ENCODE data around the gene DIDO1. TPM values are rescaled to one million over a fixed set of nuclear protein-coding genes. Genes with fewer than 3 reads are reported as not detected.

The DIDO1 gene
- total and polyA plus RNA-seq, 2 donors (not counting 1 experiment from before 2014, with no cell fraction given), result 57.6 to 124 TPM

DNA sequence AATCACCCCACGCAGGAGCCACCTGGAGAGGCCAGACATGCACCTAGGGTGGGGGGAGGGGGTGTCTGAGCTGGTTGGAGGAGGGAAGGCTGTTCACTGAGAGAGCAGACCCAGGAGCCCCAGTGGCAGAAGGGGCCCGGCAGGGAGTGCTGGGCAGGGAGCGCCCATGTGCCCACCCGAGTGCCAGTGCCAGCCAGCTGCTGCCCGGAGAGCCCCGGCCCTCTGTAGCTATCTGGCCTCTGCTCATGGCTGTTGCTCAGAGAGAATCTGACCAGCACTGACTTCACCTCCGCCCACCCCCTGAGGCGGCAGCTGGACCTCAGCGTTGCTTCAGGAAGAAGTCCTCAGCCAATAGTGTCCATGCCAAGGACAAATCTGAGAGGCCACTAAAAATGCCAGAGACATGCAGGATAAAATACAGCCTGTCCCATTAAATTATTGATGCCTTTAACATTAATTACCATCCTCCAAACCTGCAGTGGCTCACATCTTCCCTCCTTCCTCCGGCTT, 49.0 kb upstream of the DIDO1 start:
- Histone ChIP-seq H3K9me3 (ENCODE audit: control extremely low read depth in 1 of 3, control insufficient read depth in 2 of 3, insufficient read depth in 1 of 3, low read length in 2 of 3) (peaks cover 0 to 23% (median 0%) of the 10 kb centered on the region in 3 donors), H3K36me3 (replicated peaks in 1 of 2; ENCODE audit: control extremely low read depth in 1 of 2, control insufficient read depth in 1 of 2, extremely low read depth in 1 of 2, insufficient read depth in 2 of 2, low read length in 1 of 2) (no peaks in the 10 kb centered on the region), H3K4me2 (replicated peaks; ENCODE audit: low read depth, low read length, poor library complexity, severe bottlenecking) (no peak overlapping the region), H3K4me1 (ENCODE audit: control insufficient read depth in 2 of 2, insufficient read depth in 2 of 2, low read length in 2 of 2) (peaks cover 49 to 50% of the 10 kb centered on the region in 2 donors), H2AFZ (ENCODE audit: insufficient read depth, low read depth, low read length, poor library complexity, severe bottlenecking) (no peak overlapping the region), H3K4me3 (ENCODE audit: control extremely low read depth in 1 of 5, extremely low read depth in 1 of 5, insufficient read depth in 1 of 5, low read depth in 2 of 5, low read length in 4 of 5) (no peak overlapping the region), H3K27me3 (replicated peaks in 1 of 4; ENCODE audit: control extremely low read depth in 1 of 4, control insufficient read depth in 3 of 4, insufficient read depth in 4 of 4, low read length in 3 of 4) (peaks cover 0 to 93% (median 47%) of the 10 kb centered on the region in 4 experiments), H4K20me1 (ENCODE audit: control insufficient read depth, insufficient read depth, low read length, poor library complexity, severe bottlenecking) (peaks cover 7% of the 10 kb centered on the region), H3K27ac (ENCODE audit: low read length in 2 of 2) (no peak overlapping the region), H3K9ac (ENCODE audit: low read length) (no peak overlapping the region), H3K79me2 (ENCODE audit: control insufficient read depth, insufficient read depth, low read length) (no peaks in the 10 kb centered on the region)
- Mint-ChIP-seq H3K27ac (no peak overlapping the region), H3K9me3 (ENCODE audit: insufficient read depth) (no peaks in the 10 kb centered on the region), H3K4me3 (no peak overlapping the region), H3K27me3 (peaks cover 51% of the 10 kb centered on the region), H3K4me1 (peaks cover 54% of the 10 kb centered on the region)
- WGBS (ENCODE audit: insufficient coverage), result 86% methylated on average over 10 of the region's 10 CpGs
- TF ChIP-seq EZH2 (IDR thresholded peaks at IDR 0.05; ENCODE audit: borderline replicate concordance, insufficient read depth, low read depth, low read length, poor library complexity, severe bottlenecking), result no peak
- TF ChIP-seq, protein P1, sequence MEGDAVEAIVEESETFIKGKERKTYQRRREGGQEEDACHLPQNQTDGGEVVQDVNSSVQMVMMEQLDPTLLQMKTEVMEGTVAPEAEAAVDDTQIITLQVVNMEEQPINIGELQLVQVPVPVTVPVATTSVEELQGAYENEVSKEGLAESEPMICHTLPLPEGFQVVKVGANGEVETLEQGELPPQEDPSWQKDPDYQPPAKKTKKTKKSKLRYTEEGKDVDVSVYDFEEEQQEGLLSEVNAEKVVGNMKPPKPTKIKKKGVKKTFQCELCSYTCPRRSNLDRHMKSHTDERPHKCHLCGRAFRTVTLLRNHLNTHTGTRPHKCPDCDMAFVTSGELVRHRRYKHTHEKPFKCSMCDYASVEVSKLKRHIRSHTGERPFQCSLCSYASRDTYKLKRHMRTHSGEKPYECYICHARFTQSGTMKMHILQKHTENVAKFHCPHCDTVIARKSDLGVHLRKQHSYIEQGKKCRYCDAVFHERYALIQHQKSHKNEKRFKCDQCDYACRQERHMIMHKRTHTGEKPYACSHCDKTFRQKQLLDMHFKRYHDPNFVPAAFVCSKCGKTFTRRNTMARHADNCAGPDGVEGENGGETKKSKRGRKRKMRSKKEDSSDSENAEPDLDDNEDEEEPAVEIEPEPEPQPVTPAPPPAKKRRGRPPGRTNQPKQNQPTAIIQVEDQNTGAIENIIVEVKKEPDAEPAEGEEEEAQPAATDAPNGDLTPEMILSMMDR (IDR thresholded peaks at IDR 0.05), result no peak
- ChIA-PET POLR2A (interaction anchor here (0.5 to 0.7 kb wide), 2 partner anchors 36 to 1063 kb away, joined by 3 to 5 read pairs; no protein-coding TSS in a partner anchor), CTCF (interaction anchor here (1.1 to 1.4 kb wide), 4 partner anchors 10 to 205 kb away, joined by 3 to 4 read pairs (median 3); no protein-coding TSS in a partner anchor)
- ATAC-seq (ENCODE audit: low read depth) (no peak), DNase-seq (no peak)
- intact Hi-C loops (cut with micrococcal nuclease), result loop anchor here (5.0 kb wide), 1 partner anchor 853 kb away; the partner anchor contains the start of gene LSM14B

Measured in B cell (primary cell).